ENCODE measurements around the gene KCNMA1. TPM values are rescaled to one million over a fixed set of nuclear protein-coding genes. Genes with fewer than 3 reads are reported as not detected.

KCNMA1 gene
- total and polyA plus RNA-seq, 10 of the 15 experiments (the other 5 are each of a cell fraction or from before 2014, with no cell fraction given): 8.5 to 77.0 (median 21.3) TPM

DNA sequence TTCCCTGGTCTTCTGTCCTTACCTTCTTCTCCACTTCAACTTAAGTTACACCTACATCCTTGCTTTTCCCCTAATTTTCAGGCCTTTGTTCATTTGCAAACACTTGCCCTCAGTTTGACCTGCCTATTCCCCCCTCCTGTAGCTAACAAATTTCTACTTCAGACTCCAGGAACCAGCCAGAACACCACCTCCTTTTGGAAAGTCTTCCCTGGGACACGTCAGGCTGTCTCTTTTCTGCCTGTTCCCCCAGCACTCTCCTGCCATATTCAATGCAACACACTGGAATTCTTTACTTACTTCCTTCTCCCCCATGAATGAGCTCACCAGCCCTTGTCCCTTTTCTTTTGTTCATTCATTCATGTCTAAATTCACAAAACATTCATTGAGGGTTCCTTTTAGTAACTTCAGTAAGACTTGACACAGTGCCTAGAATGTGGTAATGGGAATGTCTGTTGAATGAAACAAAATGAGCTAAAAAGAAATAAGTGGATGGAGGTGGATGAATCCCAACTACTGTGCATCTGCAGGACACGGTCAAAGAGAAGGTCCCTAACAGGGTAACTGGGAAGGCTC lies 478.0 kb downstream of the KCNMA1 start:
- in situ Hi-C loops (cut with MboI): no loop called here
- ChIA-PET RAD21 (ENCODE audit: unreplicated experiment) (interaction anchor here (1.1 kb wide), 1 partner anchor 15 kb away, joined by 5 read pairs; no protein-coding TSS in a partner anchor), CTCF (interaction anchor here (0.6 to 23.3 kb wide), 5 partner anchors 9 to 597 kb away, joined by 3 to 532 read pairs (median 4); partner anchors contain the start of gene KCNMA1)

More for the DNA sequence above, 478.0 kb downstream of the KCNMA1 start:
- no peak overlapping the region for H3K9ac ChIP-seq (ENCODE audit: control insufficient read depth, insufficient read depth, low read length)
- ChIA-PET POLR2A (no interaction called here), SMC1A (ENCODE audit: uncharacterized antibody, unreplicated experiment) (interaction anchor here (0.7 to 2.6 kb wide), 4 partner anchors 9 to 552 kb away, joined by 3 to 10 read pairs (median 4); no protein-coding TSS in a partner anchor)
- WGBS (ENCODE audit: insufficient coverage, insufficient replicate concordance, low lambda C conversion rate, missing lambda C conversion rate): 4% methylated on average over 2 of the region's 2 CpGs
- no peak overlapping the region for H3K27ac ChIP-seq (ENCODE audit: control insufficient read depth, insufficient read depth)
- no peak overlapping the region for H3K4me2 ChIP-seq (ENCODE audit: control insufficient read depth, insufficient read depth)
- H3K9me3 ChIP-seq (replicated peaks; ENCODE audit: control insufficient read depth, insufficient read depth, low read length): no peaks in the 10 kb centered on the region
- no peaks in the 10 kb centered on the region for H4K20me1 ChIP-seq (ENCODE audit: control insufficient read depth, insufficient read depth)
- H3K27me3 ChIP-seq (replicated peaks in 1 of 2; ENCODE audit: control insufficient read depth in 2 of 2, insufficient read depth in 2 of 2, low read length in 1 of 2): no peaks in the 10 kb centered on the region
- BruUV-seq (replicated peaks): no TSS peak
- no peak for FAIRE-seq
- H3K36me3 ChIP-seq (ENCODE audit: control insufficient read depth in 2 of 2, insufficient read depth in 2 of 2, low read length in 1 of 2): no peaks in the 10 kb centered on the region
- TF ChIP-seq, protein P1, sequence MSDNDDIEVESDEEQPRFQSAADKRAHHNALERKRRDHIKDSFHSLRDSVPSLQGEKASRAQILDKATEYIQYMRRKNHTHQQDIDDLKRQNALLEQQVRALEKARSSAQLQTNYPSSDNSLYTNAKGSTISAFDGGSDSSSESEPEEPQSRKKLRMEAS (IDR thresholded peaks at IDR 0.05; ENCODE audit: low read depth, low read length): no peak
- TF ChIP-seq HDGF (IDR thresholded peaks at IDR 0.05): no peak
- no peak for TF ChIP-seq NR2C1 (IDR thresholded peaks at IDR 0.05)
- TF ChIP-seq SPI1 (IDR thresholded peaks at IDR 0.05; ENCODE audit: borderline replicate concordance, insufficient read depth, low read depth, low read length): no peak
- TF ChIP-seq, protein P2, sequence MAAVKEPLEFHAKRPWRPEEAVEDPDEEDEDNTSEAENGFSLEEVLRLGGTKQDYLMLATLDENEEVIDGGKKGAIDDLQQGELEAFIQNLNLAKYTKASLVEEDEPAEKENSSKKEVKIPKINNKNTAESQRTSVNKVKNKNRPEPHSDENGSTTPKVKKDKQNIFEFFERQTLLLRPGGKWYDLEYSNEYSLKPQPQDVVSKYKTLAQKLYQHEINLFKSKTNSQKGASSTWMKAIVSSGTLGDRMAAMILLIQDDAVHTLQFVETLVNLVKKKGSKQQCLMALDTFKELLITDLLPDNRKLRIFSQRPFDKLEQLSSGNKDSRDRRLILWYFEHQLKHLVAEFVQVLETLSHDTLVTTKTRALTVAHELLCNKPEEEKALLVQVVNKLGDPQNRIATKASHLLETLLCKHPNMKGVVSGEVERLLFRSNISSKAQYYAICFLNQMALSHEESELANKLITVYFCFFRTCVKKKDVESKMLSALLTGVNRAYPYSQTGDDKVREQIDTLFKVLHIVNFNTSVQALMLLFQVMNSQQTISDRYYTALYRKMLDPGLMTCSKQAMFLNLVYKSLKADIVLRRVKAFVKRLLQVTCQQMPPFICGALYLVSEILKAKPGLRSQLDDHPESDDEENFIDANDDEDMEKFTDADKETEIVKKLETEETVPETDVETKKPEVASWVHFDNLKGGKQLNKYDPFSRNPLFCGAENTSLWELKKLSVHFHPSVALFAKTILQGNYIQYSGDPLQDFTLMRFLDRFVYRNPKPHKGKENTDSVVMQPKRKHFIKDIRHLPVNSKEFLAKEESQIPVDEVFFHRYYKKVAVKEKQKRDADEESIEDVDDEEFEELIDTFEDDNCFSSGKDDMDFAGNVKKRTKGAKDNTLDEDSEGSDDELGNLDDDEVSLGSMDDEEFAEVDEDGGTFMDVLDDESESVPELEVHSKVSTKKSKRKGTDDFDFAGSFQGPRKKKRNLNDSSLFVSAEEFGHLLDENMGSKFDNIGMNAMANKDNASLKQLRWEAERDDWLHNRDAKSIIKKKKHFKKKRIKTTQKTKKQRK (IDR thresholded peaks at IDR 0.05; ENCODE audit: low read depth, low read length): no peak
- no peak for TF ChIP-seq CREB1 (IDR thresholded peaks at IDR 0.05; ENCODE audit: low read depth)
- no peak for DNase-seq (ENCODE audit: low read depth, low spot score)
- no peaks in the 10 kb centered on the region for H3K79me2 ChIP-seq (ENCODE audit: control insufficient read depth, insufficient read depth, low read length)
- no peaks in the 10 kb centered on the region for H3K4me1 ChIP-seq (ENCODE audit: control insufficient read depth, insufficient read depth, low read length)
- intact Hi-C loops (cut with micrococcal nuclease; ENCODE audit: unreplicated experiment): no loop called here
- ATAC-seq: no peak
- H2AFZ ChIP-seq (ENCODE audit: control insufficient read depth, low read depth, low read length): no peak overlapping the region
- H3K4me3 ChIP-seq: no peak overlapping the region
